Uterus (tissue), 2 donors: ENCODE measurements around the gene GPR156.

Source experiments
- POLR2A ChIP-seq, 2 donors: fragments of 450-650 bp; IDR thresholded peaks; one replicate each; pipeline ENCODE4 v1.6.1; 2016; ENCODE audit warnings: antibody characterized with exemption in 2 of 2, mild to moderate bottlenecking in 1 of 2, moderate library complexity in 1 of 2
- TF ChIP-seq, protein P1 (sequence below), 4 experiments: fragments of 200-600 bp in 2 of 4; fragments of 450-650 bp in 2 of 4; sonication (generic) in 2 of 4; IDR thresholded peaks; one replicate each; pipeline ENCODE4 v1.5.1; 2016 to 2019; ENCODE audit warnings: antibody characterized with exemption in 4 of 4, mild to moderate bottlenecking in 2 of 4, moderate library complexity in 1 of 4

DNA sequence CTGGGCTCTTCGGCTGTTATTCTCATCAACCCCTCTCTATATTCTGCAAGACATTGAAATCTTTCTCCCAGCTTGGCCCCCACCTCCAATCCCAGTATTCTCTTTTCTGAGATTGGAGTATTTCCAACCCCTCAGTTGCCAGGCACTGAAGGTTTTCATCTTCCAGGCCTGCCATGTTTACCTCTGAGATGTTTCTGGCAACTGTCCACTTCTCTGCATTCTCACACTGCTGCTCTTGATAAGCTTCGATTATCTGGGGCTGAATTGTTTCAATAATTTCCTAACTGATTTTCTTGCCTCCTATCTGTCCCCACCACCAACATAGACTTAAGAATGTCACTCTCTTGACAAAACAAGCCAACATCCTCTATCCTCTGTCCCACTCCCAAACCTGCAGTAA is 1.4 kb upstream of the GPR156 start:
- TF ChIP-seq, protein P1, sequence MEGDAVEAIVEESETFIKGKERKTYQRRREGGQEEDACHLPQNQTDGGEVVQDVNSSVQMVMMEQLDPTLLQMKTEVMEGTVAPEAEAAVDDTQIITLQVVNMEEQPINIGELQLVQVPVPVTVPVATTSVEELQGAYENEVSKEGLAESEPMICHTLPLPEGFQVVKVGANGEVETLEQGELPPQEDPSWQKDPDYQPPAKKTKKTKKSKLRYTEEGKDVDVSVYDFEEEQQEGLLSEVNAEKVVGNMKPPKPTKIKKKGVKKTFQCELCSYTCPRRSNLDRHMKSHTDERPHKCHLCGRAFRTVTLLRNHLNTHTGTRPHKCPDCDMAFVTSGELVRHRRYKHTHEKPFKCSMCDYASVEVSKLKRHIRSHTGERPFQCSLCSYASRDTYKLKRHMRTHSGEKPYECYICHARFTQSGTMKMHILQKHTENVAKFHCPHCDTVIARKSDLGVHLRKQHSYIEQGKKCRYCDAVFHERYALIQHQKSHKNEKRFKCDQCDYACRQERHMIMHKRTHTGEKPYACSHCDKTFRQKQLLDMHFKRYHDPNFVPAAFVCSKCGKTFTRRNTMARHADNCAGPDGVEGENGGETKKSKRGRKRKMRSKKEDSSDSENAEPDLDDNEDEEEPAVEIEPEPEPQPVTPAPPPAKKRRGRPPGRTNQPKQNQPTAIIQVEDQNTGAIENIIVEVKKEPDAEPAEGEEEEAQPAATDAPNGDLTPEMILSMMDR (IDR thresholded peaks at IDR 0.05) = no peak
- TF ChIP-seq POLR2A (IDR thresholded peaks at IDR 0.05) = no peak
